ENCODE results near the gene CEACAM19. TPM values are rescaled to one million over a fixed set of nuclear protein-coding genes. Genes with fewer than 3 reads are reported as not detected.

Gene CEACAM19
- total and polyA plus RNA-seq, 2 donors (not counting 3 experiments of a cell fraction or from before 2014, with no cell fraction given) = 9.9 to 14.5 TPM

DNA sequence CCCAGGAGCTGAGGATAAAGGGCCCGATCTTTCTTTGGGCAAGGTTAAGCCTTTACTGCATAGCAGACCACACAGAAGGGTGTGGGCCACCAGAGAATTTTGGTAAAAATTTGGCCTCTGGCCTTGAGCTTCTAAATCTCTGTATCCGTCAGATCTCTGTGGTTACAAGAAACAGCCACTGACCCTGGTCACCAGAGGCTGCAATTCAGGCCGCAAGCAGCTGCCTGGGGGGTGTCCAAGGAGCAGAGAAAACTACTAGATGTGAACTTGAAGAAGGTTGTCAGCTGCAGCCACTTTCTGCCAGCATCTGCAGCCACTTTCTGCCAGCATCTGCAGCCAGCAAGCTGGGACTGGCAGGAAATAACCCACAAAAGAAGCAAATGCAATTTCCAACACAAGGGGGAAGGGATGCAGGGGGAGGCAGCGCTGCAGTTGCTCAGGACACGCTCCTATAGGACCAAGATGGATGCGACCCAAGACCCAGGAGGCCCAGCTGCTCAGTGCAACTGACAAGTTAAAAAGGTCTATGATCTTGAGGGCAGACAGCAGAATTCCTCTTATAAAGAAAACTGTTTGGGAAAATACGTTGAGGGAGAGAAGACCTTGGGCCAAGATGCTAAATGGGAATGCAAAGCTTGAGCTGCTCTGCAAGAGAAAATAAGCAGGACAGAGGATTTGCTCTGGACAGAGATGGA, 8.4 kb upstream of the CEACAM19 start:
- Histone ChIP-seq H3K4me1 (ENCODE audit: control insufficient read depth, extremely low read depth, insufficient read depth, low read length) (no peaks in the 10 kb centered on the region), H3K4me3 (replicated peaks in 1 of 3; ENCODE audit: insufficient read depth in 1 of 3, low read depth in 1 of 3, low read length in 3 of 3) (no peak overlapping the region), H3K4me2 (ENCODE audit: insufficient read depth, low read length) (no peak overlapping the region), H3K27me3 (ENCODE audit: control insufficient read depth in 2 of 2, insufficient read depth in 2 of 2, low read length in 2 of 2) (no peaks in the 10 kb centered on the region), H3K27ac (ENCODE audit: insufficient read depth, low read depth, low read length) (no peak overlapping the region), H4K20me1 (replicated peaks; ENCODE audit: control insufficient read depth, extremely low read depth, insufficient read depth, low read length) (no peaks in the 10 kb centered on the region), H3K9ac (replicated peaks; ENCODE audit: extremely low read depth, insufficient read depth, low read length) (no peak overlapping the region), H3K9me3 (replicated peaks; ENCODE audit: control insufficient read depth, insufficient read depth, low read length) (no peaks in the 10 kb centered on the region), H3K36me3 (ENCODE audit: control insufficient read depth in 2 of 2, extremely low read depth in 1 of 2, insufficient read depth in 2 of 2, low read length in 2 of 2) (peaks cover 34 to 37% of the 10 kb centered on the region in 2 experiments), H3K9me1 (replicated peaks; ENCODE audit: control insufficient read depth, extremely low read depth, insufficient read depth, low read length) (no peaks in the 10 kb centered on the region), H3K79me2 (ENCODE audit: control insufficient read depth, insufficient read depth, low read length) (no peaks in the 10 kb centered on the region), H2AFZ (ENCODE audit: low read depth, low read length) (no peak overlapping the region)
- TF ChIP-seq FOS (IDR thresholded peaks at IDR 0.05; ENCODE audit: borderline replicate concordance, insufficient read depth, low read length) (no peak), POLR2AphosphoS5 (IDR thresholded peaks at IDR 0.05; ENCODE audit: insufficient read depth, low read depth, low read length) (no peak), MAX (IDR thresholded peaks at IDR 0.05; ENCODE audit: insufficient read depth, insufficient read length) (no peak), MYC (IDR thresholded peaks at IDR 0.05; ENCODE audit: low read depth, low read length) (no peak), POLR2A (IDR thresholded peaks at IDR 0.05; ENCODE audit: low read depth, low read length) (no peak), GATA2 (IDR thresholded peaks at IDR 0.05; ENCODE audit: insufficient read depth, insufficient read length, low read depth, low read length) (no peak), CTCF (IDR thresholded peaks at IDR 0.05; ENCODE audit: extremely low read depth in 1 of 2, insufficient read depth in 1 of 2, low read depth in 1 of 2, low read length in 2 of 2) (no peak), EZH2 (IDR thresholded peaks at IDR 0.05; ENCODE audit: borderline replicate concordance, low read depth, low read length, severe bottlenecking) (no peak), JUN (IDR thresholded peaks at IDR 0.05; ENCODE audit: borderline replicate concordance, insufficient read depth, insufficient read length, low read depth) (no peak)
- CTCF ChIA-PET = interaction anchor here (0.5 to 13.3 kb wide), 8 partner anchors 10 to 111 kb away, joined by 3 to 272 read pairs (median 5); no protein-coding TSS in a partner anchor
- DNase-seq (ENCODE audit: low read depth, low spot score) (no peak), FAIRE-seq (no peak)
- no TSS peak for BruUV-seq (replicated peaks)
- POLR2A ChIA-PET = interaction anchor here (1.2 kb wide), 1 partner anchor 74 kb away, joined by 3 read pairs; no protein-coding TSS in a partner anchor
- intact Hi-C loops (cut with micrococcal nuclease) (no loop called here), dilution Hi-C loops (cut with MboI; ENCODE audit: extremely low pct_ligation_motif_present, low sequenced_read_pairs) (no loop called here)
